ENCODE results near the gene PITX3. TPM values are rescaled to one million over a fixed set of nuclear protein-coding genes. Genes with fewer than 3 reads are reported as not detected.

Gene PITX3
- total RNA-seq, 1 experiment from 2014 or later: 0.81 TPM

DNA sequence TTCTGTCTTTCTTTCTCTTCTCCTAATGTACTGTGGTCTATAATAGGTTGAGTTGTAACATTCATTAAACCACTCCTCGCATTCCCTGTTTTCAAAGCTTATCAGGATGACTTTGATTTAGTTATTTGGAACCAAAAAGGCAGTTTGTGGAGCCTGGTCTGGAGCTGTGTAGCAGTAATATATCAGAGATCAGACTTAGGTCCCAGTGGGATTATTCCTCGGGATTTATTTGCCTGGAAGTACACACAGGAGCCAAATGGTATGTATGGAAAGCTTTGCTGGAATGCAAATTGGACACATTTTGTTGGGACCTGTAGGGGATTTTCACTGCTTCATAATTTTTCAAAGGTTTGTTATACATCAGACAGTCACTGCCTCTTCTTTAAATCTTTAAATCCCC lies 44.9 kb upstream of the PITX3 start:
- H3K9me3 Mint-ChIP-seq: no peaks in the 10 kb centered on the region
- ChIA-PET POLR2A (no interaction called here), CTCF (interaction anchor here (1.4 kb wide), 1 partner anchor 298 kb away, joined by 4 read pairs; no protein-coding TSS in a partner anchor)
- H3K36me3 Mint-ChIP-seq: no peaks in the 10 kb centered on the region
- DNase-seq (ENCODE audit: low spot score) (no peak), ATAC-seq (no peak)
- H3K4me1 Mint-ChIP-seq: no peaks in the 10 kb centered on the region
- TF ChIP-seq PRRX2 (CRISPR knock-in tag; IDR thresholded peaks at IDR 0.05) (no peak), TEAD1 (CRISPR knock-in tag; IDR thresholded peaks at IDR 0.05) (no peak), GABPB1 (CRISPR knock-in tag; IDR thresholded peaks at IDR 0.05) (no peak), MYBL2 (CRISPR knock-in tag; IDR thresholded peaks at IDR 0.05) (no peak), ZBTB21 (CRISPR knock-in tag; IDR thresholded peaks at IDR 0.05; ENCODE audit: borderline replicate concordance) (no peak), RELA (CRISPR knock-in tag; IDR thresholded peaks at IDR 0.05; ENCODE audit: borderline replicate concordance) (no peak), MXD4 (CRISPR knock-in tag; IDR thresholded peaks at IDR 0.05; ENCODE audit: borderline replicate concordance) (no peak), ZNF232 (CRISPR knock-in tag; IDR thresholded peaks at IDR 0.05) (no peak), ELF4 (CRISPR knock-in tag; IDR thresholded peaks at IDR 0.05; ENCODE audit: low read depth) (no peak), IRF2 (CRISPR knock-in tag; IDR thresholded peaks at IDR 0.05; ENCODE audit: borderline replicate concordance, low read depth) (no peak), CBFB (CRISPR knock-in tag; IDR thresholded peaks at IDR 0.05; ENCODE audit: low read depth) (no peak)
- TF ChIP-seq, protein P1, sequence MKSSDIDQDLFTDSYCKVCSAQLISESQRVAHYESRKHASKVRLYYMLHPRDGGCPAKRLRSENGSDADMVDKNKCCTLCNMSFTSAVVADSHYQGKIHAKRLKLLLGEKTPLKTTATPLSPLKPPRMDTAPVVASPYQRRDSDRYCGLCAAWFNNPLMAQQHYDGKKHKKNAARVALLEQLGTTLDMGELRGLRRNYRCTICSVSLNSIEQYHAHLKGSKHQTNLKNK (CRISPR knock-in tag; IDR thresholded peaks at IDR 0.05): no peak
- TF ChIP-seq, protein P2, sequence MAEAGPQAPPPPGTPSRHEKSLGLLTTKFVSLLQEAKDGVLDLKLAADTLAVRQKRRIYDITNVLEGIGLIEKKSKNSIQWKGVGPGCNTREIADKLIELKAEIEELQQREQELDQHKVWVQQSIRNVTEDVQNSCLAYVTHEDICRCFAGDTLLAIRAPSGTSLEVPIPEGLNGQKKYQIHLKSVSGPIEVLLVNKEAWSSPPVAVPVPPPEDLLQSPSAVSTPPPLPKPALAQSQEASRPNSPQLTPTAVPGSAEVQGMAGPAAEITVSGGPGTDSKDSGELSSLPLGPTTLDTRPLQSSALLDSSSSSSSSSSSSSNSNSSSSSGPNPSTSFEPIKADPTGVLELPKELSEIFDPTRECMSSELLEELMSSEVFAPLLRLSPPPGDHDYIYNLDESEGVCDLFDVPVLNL (CRISPR knock-in tag; IDR thresholded peaks at IDR 0.05; ENCODE audit: borderline replicate concordance, low read depth): no peak
- TF ChIP-seq, protein P3, sequence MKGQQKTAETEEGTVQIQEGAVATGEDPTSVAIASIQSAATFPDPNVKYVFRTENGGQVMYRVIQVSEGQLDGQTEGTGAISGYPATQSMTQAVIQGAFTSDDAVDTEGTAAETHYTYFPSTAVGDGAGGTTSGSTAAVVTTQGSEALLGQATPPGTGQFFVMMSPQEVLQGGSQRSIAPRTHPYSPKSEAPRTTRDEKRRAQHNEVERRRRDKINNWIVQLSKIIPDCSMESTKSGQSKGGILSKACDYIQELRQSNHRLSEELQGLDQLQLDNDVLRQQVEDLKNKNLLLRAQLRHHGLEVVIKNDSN (CRISPR knock-in tag; IDR thresholded peaks at IDR 0.05): no peak
- TF ChIP-seq, protein P4, sequence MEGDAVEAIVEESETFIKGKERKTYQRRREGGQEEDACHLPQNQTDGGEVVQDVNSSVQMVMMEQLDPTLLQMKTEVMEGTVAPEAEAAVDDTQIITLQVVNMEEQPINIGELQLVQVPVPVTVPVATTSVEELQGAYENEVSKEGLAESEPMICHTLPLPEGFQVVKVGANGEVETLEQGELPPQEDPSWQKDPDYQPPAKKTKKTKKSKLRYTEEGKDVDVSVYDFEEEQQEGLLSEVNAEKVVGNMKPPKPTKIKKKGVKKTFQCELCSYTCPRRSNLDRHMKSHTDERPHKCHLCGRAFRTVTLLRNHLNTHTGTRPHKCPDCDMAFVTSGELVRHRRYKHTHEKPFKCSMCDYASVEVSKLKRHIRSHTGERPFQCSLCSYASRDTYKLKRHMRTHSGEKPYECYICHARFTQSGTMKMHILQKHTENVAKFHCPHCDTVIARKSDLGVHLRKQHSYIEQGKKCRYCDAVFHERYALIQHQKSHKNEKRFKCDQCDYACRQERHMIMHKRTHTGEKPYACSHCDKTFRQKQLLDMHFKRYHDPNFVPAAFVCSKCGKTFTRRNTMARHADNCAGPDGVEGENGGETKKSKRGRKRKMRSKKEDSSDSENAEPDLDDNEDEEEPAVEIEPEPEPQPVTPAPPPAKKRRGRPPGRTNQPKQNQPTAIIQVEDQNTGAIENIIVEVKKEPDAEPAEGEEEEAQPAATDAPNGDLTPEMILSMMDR (IDR thresholded peaks at IDR 0.05): no peak
- TF ChIP-seq, protein P5, sequence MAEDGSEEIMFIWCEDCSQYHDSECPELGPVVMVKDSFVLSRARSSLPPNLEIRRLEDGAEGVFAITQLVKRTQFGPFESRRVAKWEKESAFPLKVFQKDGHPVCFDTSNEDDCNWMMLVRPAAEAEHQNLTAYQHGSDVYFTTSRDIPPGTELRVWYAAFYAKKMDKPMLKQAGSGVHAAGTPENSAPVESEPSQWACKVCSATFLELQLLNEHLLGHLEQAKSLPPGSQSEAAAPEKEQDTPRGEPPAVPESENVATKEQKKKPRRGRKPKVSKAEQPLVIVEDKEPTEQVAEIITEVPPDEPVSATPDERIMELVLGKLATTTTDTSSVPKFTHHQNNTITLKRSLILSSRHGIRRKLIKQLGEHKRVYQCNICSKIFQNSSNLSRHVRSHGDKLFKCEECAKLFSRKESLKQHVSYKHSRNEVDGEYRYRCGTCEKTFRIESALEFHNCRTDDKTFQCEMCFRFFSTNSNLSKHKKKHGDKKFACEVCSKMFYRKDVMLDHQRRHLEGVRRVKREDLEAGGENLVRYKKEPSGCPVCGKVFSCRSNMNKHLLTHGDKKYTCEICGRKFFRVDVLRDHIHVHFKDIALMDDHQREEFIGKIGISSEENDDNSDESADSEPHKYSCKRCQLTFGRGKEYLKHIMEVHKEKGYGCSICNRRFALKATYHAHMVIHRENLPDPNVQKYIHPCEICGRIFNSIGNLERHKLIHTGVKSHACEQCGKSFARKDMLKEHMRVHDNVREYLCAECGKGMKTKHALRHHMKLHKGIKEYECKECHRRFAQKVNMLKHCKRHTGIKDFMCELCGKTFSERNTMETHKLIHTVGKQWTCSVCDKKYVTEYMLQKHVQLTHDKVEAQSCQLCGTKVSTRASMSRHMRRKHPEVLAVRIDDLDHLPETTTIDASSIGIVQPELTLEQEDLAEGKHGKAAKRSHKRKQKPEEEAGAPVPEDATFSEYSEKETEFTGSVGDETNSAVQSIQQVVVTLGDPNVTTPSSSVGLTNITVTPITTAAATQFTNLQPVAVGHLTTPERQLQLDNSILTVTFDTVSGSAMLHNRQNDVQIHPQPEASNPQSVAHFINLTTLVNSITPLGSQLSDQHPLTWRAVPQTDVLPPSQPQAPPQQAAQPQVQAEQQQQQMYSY (CRISPR knock-in tag; IDR thresholded peaks at IDR 0.05): no peak
- TF ChIP-seq, protein P6, sequence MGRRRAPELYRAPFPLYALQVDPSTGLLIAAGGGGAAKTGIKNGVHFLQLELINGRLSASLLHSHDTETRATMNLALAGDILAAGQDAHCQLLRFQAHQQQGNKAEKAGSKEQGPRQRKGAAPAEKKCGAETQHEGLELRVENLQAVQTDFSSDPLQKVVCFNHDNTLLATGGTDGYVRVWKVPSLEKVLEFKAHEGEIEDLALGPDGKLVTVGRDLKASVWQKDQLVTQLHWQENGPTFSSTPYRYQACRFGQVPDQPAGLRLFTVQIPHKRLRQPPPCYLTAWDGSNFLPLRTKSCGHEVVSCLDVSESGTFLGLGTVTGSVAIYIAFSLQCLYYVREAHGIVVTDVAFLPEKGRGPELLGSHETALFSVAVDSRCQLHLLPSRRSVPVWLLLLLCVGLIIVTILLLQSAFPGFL (CRISPR knock-in tag; IDR thresholded peaks at IDR 0.05; ENCODE audit: borderline replicate concordance): no peak
- TF ChIP-seq, protein P7, sequence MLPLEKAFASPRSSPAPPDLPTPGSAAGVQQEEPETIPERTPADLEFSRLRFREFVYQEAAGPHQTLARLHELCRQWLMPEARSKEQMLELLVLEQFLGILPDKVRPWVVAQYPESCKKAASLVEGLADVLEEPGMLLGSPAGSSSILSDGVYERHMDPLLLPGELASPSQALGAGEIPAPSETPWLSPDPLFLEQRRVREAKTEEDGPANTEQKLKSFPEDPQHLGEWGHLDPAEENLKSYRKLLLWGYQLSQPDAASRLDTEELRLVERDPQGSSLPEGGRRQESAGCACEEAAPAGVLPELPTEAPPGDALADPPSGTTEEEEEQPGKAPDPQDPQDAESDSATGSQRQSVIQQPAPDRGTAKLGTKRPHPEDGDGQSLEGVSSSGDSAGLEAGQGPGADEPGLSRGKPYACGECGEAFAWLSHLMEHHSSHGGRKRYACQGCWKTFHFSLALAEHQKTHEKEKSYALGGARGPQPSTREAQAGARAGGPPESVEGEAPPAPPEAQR (CRISPR knock-in tag; IDR thresholded peaks at IDR 0.05): no peak
- TF ChIP-seq, protein P8, sequence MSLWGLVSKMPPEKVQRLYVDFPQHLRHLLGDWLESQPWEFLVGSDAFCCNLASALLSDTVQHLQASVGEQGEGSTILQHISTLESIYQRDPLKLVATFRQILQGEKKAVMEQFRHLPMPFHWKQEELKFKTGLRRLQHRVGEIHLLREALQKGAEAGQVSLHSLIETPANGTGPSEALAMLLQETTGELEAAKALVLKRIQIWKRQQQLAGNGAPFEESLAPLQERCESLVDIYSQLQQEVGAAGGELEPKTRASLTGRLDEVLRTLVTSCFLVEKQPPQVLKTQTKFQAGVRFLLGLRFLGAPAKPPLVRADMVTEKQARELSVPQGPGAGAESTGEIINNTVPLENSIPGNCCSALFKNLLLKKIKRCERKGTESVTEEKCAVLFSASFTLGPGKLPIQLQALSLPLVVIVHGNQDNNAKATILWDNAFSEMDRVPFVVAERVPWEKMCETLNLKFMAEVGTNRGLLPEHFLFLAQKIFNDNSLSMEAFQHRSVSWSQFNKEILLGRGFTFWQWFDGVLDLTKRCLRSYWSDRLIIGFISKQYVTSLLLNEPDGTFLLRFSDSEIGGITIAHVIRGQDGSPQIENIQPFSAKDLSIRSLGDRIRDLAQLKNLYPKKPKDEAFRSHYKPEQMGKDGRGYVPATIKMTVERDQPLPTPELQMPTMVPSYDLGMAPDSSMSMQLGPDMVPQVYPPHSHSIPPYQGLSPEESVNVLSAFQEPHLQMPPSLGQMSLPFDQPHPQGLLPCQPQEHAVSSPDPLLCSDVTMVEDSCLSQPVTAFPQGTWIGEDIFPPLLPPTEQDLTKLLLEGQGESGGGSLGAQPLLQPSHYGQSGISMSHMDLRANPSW (CRISPR knock-in tag; conservative IDR thresholded peaks at IDR 0.05; ENCODE audit: low read depth): no peak
- no peak overlapping the region for H3K4me3 Mint-ChIP-seq
- H3K27ac Mint-ChIP-seq: no peak overlapping the region
- no peaks in the 10 kb centered on the region for H3K27me3 Mint-ChIP-seq (ENCODE audit: low read depth)
